ENCODE data around the gene PRKG1.

The PRKG1 gene

GRCh38 chr10:51076299-51076841, 2.1 kb downstream of the PRKG1 start:
- DNase-seq (ENCODE audit: low read depth in 2 of 2), result no peak

GRCh38 chr10:51077074-51077473, 2.8 kb downstream of the PRKG1 start:
- DNase-seq (ENCODE audit: low read depth in 2 of 2), result no peak

GRCh38 chr10:51077507-51077906, 3.2 kb downstream of the PRKG1 start:
- no peak for DNase-seq (ENCODE audit: low read depth in 2 of 2)

- DNase-seq (ENCODE audit: low read depth in 2 of 2), result no peak
These were observed 5.0 kb downstream of the PRKG1 start for GRCh38 chr10:51079331-51079730.

GRCh38 chr10:51079766-51080165, 5.5 kb downstream of the PRKG1 start:
- no peak for DNase-seq (ENCODE audit: low read depth in 2 of 2)

GRCh38 chr10:51080311-51081006, 6.2 kb downstream of the PRKG1 start:
- DNase-seq (ENCODE audit: low read depth in 2 of 2), result no peak

GRCh38 chr10:51082857-51083256, 8.6 kb downstream of the PRKG1 start:
- no peak for DNase-seq (ENCODE audit: low read depth in 2 of 2)

- no peak for DNase-seq (ENCODE audit: low read depth in 2 of 2)
These were observed 9.1 kb downstream of the PRKG1 start for GRCh38 chr10:51083356-51083853.

- no peak for DNase-seq (ENCODE audit: low read depth in 2 of 2)
These were observed 10.9 kb downstream of the PRKG1 start for GRCh38 chr10:51085204-51085603.

GRCh38 chr10:51086710-51087109, 12.4 kb downstream of the PRKG1 start:
- no peak for DNase-seq (ENCODE audit: low read depth in 2 of 2)

GRCh38 chr10:51087114-51087513, 12.8 kb downstream of the PRKG1 start:
- DNase-seq (ENCODE audit: low read depth in 2 of 2), result no peak

- DNase-seq (ENCODE audit: low read depth in 2 of 2), result no peak
These were observed 15.9 kb downstream of the PRKG1 start for GRCh38 chr10:51090190-51090589.

- DNase-seq (ENCODE audit: low read depth in 2 of 2), result no peak
These were observed 18.1 kb downstream of the PRKG1 start for GRCh38 chr10:51092402-51092801.

GRCh38 chr10:51095444-51095843, 21.2 kb downstream of the PRKG1 start:
- DNase-seq (ENCODE audit: low read depth in 2 of 2), result no peak

GRCh38 chr10:51097546-51097945, 23.3 kb downstream of the PRKG1 start:
- no peak for DNase-seq (ENCODE audit: low read depth in 2 of 2)

GRCh38 chr10:51100221-51100620, 25.9 kb downstream of the PRKG1 start:
- DNase-seq (ENCODE audit: low read depth in 2 of 2), result no peak

- no peak for DNase-seq (ENCODE audit: low read depth in 2 of 2)
These were observed 29.4 kb downstream of the PRKG1 start for GRCh38 chr10:51103554-51104217.

GRCh38 chr10:51106311-51106945, 32.1 kb downstream of the PRKG1 start:
- DNase-seq (ENCODE audit: low read depth in 2 of 2), result no peak

GRCh38 chr10:51108406-51108805, 34.1 kb downstream of the PRKG1 start:
- no peak for DNase-seq (ENCODE audit: low read depth in 2 of 2)

- DNase-seq (ENCODE audit: low read depth in 2 of 2), result no peak
These were observed 35.7 kb downstream of the PRKG1 start for GRCh38 chr10:51109801-51110533.

- no peak for DNase-seq (ENCODE audit: low read depth in 2 of 2)
These were observed 37.7 kb downstream of the PRKG1 start for GRCh38 chr10:51112013-51112412.

GRCh38 chr10:51113007-51113406, 38.7 kb downstream of the PRKG1 start:
- DNase-seq (ENCODE audit: low read depth in 2 of 2), result no peak

All from stimulated activated CD4-positive, alpha-beta T cell treated with anti-CD3 and anti-CD28 coated beads, Interleukin-15, amount 100 ng/mL, for 48 hours (primary cell).